ENCODE measurements around the gene IGSF6.

IGSF6 gene

GRCh38 chr16:21645261-21645721 is 7.1 kb downstream of the IGSF6 start:
- no peak for DNase-seq (ENCODE audit: low read depth)
- no peak overlapping the region for H3K4me3 ChIP-seq (ENCODE audit: control insufficient read depth, low read depth, low read length)
- TF ChIP-seq CTCF (IDR thresholded peaks at IDR 0.05; ENCODE audit: control insufficient read depth, insufficient read depth, low read depth, low read length, missing control alignments), result no peak

GRCh38 chr16:21644674-21645073 is 7.7 kb downstream of the IGSF6 start:
- no peak for TF ChIP-seq CTCF (IDR thresholded peaks at IDR 0.05; ENCODE audit: control insufficient read depth, insufficient read depth, low read depth, low read length, missing control alignments)
- no peak for DNase-seq (ENCODE audit: low read depth)
- H3K4me3 ChIP-seq (ENCODE audit: control insufficient read depth, low read depth, low read length), result no peak overlapping the region

DNA sequence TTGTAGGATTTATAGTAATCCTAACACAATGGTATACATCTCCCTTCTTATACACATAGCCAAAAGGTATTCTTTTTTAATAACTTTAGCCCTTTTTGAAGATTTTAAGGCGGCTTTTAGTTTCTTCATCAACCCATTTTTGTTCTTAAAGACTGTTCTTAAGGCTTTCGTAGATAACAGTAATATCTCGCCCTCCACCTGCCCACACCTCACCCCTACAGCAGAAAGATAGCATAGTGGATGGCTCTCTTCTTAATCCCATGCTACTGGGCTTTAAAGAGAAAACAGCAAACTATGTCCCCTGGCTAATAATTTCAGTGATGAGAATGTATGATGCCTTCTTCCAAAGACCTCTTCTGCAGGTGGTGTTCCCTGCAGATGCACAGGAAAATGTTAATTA is 8.6 kb downstream of the IGSF6 start:
- no peak for DNase-seq (ENCODE audit: low read depth)
- H3K4me3 ChIP-seq (ENCODE audit: control insufficient read depth, low read depth, low read length), result no peak overlapping the region
- TF ChIP-seq CTCF (IDR thresholded peaks at IDR 0.05; ENCODE audit: control insufficient read depth, insufficient read depth, low read depth, low read length, missing control alignments), result no peak

GRCh38 chr16:21642861-21643260 is 9.5 kb downstream of the IGSF6 start:
- TF ChIP-seq CTCF (IDR thresholded peaks at IDR 0.05; ENCODE audit: control insufficient read depth, insufficient read depth, low read depth, low read length, missing control alignments), result no peak
- no peak overlapping the region for H3K4me3 ChIP-seq (ENCODE audit: control insufficient read depth, low read depth, low read length)

DNA sequence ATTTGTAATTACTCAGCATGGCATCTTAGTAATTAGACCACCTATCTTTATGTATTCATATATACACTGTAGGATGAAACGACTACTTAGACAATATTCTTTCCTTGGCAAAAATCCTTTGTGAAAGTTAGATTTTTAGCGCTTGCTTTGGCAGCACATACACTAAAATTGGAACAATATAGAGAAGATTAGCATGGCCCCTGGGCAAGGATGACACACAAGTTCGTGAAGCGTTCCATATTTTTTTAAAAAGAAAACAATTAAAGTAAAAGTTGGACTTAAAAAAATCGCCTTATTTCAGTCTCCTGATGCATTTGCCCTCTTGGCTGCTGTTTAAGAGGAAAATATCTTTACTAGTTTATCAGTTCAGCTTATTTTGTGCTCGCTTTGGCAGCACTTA is 10.5 kb downstream of the IGSF6 start:
- no peak overlapping the region for H3K4me3 ChIP-seq (ENCODE audit: control insufficient read depth, low read depth, low read length)
- no peak for TF ChIP-seq CTCF (IDR thresholded peaks at IDR 0.05; ENCODE audit: control insufficient read depth, insufficient read depth, low read depth, low read length, missing control alignments)
- DNase-seq (ENCODE audit: low read depth), result no peak

More at GRCh38 chr16:21642861-21643260, 9.5 kb downstream of the IGSF6 start:
- no peak for DNase-seq (ENCODE audit: low read depth)

DNA sequence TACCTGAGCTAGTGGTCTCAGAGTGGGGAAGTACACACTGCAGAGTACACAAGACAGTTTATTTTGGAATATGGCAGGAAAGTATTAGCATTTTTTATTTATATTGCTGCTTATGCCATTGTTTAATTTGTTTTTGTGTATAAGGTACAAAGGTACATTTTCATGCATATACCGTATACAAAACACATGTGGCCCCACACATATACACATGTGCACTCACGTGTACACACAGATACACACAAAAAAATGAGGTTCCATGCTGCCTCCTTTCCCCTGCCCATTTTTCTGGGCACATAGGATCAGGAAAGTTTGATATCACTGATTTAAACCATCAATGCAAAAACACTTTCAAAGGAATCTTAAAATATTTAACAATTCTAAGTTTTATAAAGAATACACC is 12.9 kb downstream of the IGSF6 start:
- no peak overlapping the region for H3K4me3 ChIP-seq (ENCODE audit: control insufficient read depth, low read depth, low read length)
- TF ChIP-seq CTCF (IDR thresholded peaks at IDR 0.05; ENCODE audit: control insufficient read depth, insufficient read depth, low read depth, low read length, missing control alignments), result no peak
- DNase-seq (ENCODE audit: low read depth), result no peak

GRCh38 chr16:21638573-21638975 is 13.8 kb downstream of the IGSF6 start:
- DNase-seq (ENCODE audit: low read depth), result no peak
- no peak for TF ChIP-seq CTCF (IDR thresholded peaks at IDR 0.05; ENCODE audit: control insufficient read depth, insufficient read depth, low read depth, low read length, missing control alignments)
- H3K4me3 ChIP-seq (ENCODE audit: control insufficient read depth, low read depth, low read length), result no peak overlapping the region

All from AG09309 (cell line).